ENCODE measurements around the gene TNK1. TPM values are rescaled to one million over a fixed set of nuclear protein-coding genes. Genes with fewer than 3 reads are reported as not detected.

Gene TNK1
- total RNA-seq, 1 donor: 2.2 TPM

GRCh38 chr17:7352503-7352889 lies 28.4 kb upstream of the TNK1 start:
- no peak for TF ChIP-seq CTCF (IDR thresholded peaks at IDR 0.05; ENCODE audit: insufficient read depth, low read depth, low read length)
- no peak for DNase-seq (ENCODE audit: low read depth)
- peak overlapping the region; percentile 94 for H3K4me3 ChIP-seq (ENCODE audit: low read depth, low read length)

- no peak for DNase-seq (ENCODE audit: low read depth)
- no peak for TF ChIP-seq CTCF (IDR thresholded peaks at IDR 0.05; ENCODE audit: insufficient read depth, low read depth, low read length)
- H3K4me3 ChIP-seq (ENCODE audit: low read depth, low read length): peak overlapping the region; percentile 94
Observed at GRCh38 chr17:7352910-7353635, 27.8 kb upstream of the TNK1 start.

DNA sequence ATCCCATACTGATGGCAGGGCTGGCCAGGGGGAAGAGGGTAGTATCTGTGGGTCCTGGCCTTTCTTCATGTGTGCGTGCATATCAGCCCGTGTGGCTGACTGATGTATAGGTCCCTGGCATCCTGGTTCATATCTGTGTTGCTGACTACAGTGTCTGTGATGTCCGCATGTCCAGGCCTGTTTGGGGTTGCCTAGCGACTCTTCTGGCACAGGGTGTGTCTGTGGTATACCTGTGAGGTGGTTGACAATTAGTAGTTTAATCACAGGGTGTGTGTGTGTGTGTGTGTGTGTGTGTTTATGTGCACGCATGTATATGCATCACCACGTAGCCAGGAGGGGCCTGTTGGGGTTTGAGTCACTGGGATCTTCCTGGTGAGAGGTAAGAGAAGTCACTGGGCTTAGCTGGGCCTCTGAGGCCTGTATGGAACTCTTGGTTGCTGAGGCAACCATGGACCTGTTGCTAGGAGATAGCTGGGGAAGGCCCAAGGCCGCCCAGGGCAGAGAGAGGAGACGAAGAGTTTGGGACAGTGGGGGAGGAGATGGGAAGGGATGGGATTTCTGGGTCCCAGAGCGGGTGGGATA lies 26.5 kb upstream of the TNK1 start:
- peak; percentile 21 for DNase-seq (ENCODE audit: low read depth)
- TF ChIP-seq CTCF (IDR thresholded peaks at IDR 0.05; ENCODE audit: insufficient read depth, low read depth, low read length): no peak
- no peak overlapping the region for H3K4me3 ChIP-seq (ENCODE audit: low read depth, low read length)

GRCh38 chr17:7355053-7355452 lies 25.8 kb upstream of the TNK1 start, which contains the start of gene TMEM95:
TSS of gene TMEM95 (plus strand) at chr17:7355156. CDS start at chr17:7355205, 49 bp downstream.
- TF ChIP-seq CTCF (IDR thresholded peaks at IDR 0.05; ENCODE audit: insufficient read depth, low read depth, low read length): no peak
- DNase-seq (ENCODE audit: low read depth): no peak
- H3K4me3 ChIP-seq (ENCODE audit: low read depth, low read length): no peak within 1 kb of the TSS

- no peak overlapping the region for H3K4me3 ChIP-seq (ENCODE audit: low read depth, low read length)
- no peak for TF ChIP-seq CTCF (IDR thresholded peaks at IDR 0.05; ENCODE audit: insufficient read depth, low read depth, low read length)
- no peak for DNase-seq (ENCODE audit: low read depth)
Observed at GRCh38 chr17:7355573-7355972, 25.3 kb upstream of the TNK1 start.

- DNase-seq (ENCODE audit: low read depth): peak; percentile 70
- TF ChIP-seq CTCF (IDR thresholded peaks at IDR 0.05; ENCODE audit: insufficient read depth, low read depth, low read length): peak; percentile 80
- H3K4me3 ChIP-seq (ENCODE audit: low read depth, low read length): no peak overlapping the region
Observed at GRCh38 chr17:7356072-7356549, 24.8 kb upstream of the TNK1 start.
